IgD-negative memory B cell (primary cell): Measurements from ENCODE around the gene LAMA4. TPM values are rescaled to one million over a fixed set of nuclear protein-coding genes. Genes with fewer than 3 reads are reported as not detected.

ENCODE experiments used
- H3K27ac Mint-ChIP-seq, 3 donors: one replicate each; pipeline ENCODE4 v1.8.0; 2020 to 2022; ENCODE audit warnings: mild to moderate bottlenecking in 3 of 3, mixed read lengths in 3 of 3, moderate library complexity in 1 of 3
- H3K27me3 Mint-ChIP-seq: one replicate; pipeline ENCODE4 v1.8.0; 2021; ENCODE audit warnings: mixed read lengths
- H3K36me3 Mint-ChIP-seq: one replicate; pipeline ENCODE4 v1.8.0; 2020; ENCODE audit warnings: mild to moderate bottlenecking, mixed read lengths
- H3K4me1 Mint-ChIP-seq, 3 donors: one replicate each; pipeline ENCODE4 v1.8.0; 2020 to 2022; ENCODE audit warnings: mixed read lengths in 3 of 3, mild to moderate bottlenecking in 1 of 3
- H3K4me3 Mint-ChIP-seq, 4 donors: one replicate each; pipeline ENCODE4 v1.8.0; 2020 to 2022; ENCODE audit warnings: mild to moderate bottlenecking in 4 of 4, mixed read lengths in 4 of 4, moderate library complexity in 3 of 4
- H3K9me3 Mint-ChIP-seq, 3 donors: one replicate each; pipeline ENCODE4 v1.8.0; 2020 to 2021; ENCODE audit warnings: mixed read lengths in 3 of 3, mild to moderate bottlenecking in 1 of 3
- polyA plus RNA-seq: library from polyadenylated mRNA; unstranded; fragments of 300-500 nt; fragmentation: Illumina TruSeq; gene quantifications from one replicate; pipeline ENCODE4 v1.2.3, GENCODE V29; 2021

LAMA4 gene
- polyA plus RNA-seq, 1 donor from 2014 or later: not detected

GRCh38 chr6:112258642-112259336 is 4.4 kb upstream of the LAMA4 start:
- Mint-ChIP-seq H3K4me3 (no peak overlapping the region), H3K4me1 (peaks cover 2 to 5% (median 2%) of the 10 kb centered on the region in 3 donors), H3K9me3 (no peaks in the 10 kb centered on the region), H3K36me3 (no peaks in the 10 kb centered on the region), H3K27me3 (peaks cover 18% of the 10 kb centered on the region), H3K27ac (no peak overlapping the region)

- Mint-ChIP-seq H3K27ac (no peak overlapping the region), H3K4me3 (no peak overlapping the region), H3K4me1 (peaks cover 2 to 7% (median 5%) of the 10 kb centered on the region in 3 donors), H3K27me3 (peaks cover 24% of the 10 kb centered on the region), H3K9me3 (no peaks in the 10 kb centered on the region), H3K36me3 (no peaks in the 10 kb centered on the region)
These were observed 3.0 kb upstream of the LAMA4 start for GRCh38 chr6:112257178-112257855.

GRCh38 chr6:112254921-112255320 is 554 bp upstream of the LAMA4 start:
- Mint-ChIP-seq H3K27me3 (peaks cover 24% of the 10 kb centered on the region), H3K27ac (no peak overlapping the region), H3K9me3 (no peaks in the 10 kb centered on the region), H3K4me1 (peaks cover 2 to 7% (median 5%) of the 10 kb centered on the region in 3 donors), H3K36me3 (no peaks in the 10 kb centered on the region), H3K4me3 (no peak overlapping the region)

- H3K36me3 Mint-ChIP-seq: no peaks in the 10 kb centered on the region
- peaks cover 2 to 8% (median 5%) of the 10 kb centered on the region in 3 donors for H3K4me1 Mint-ChIP-seq
- H3K9me3 Mint-ChIP-seq: peaks cover 0 to 2% (median 0%) of the 10 kb centered on the region in 3 donors
- peaks cover 24% of the 10 kb centered on the region for H3K27me3 Mint-ChIP-seq
- no peak overlapping the region for H3K27ac Mint-ChIP-seq
- H3K4me3 Mint-ChIP-seq: peak overlapping the region in 3 of 4 donors; percentile 4 to 84 (median 63)
These were observed 898 bp downstream of the LAMA4 start for GRCh38 chr6:112253498-112253840.

- Mint-ChIP-seq H3K36me3 (no peaks in the 10 kb centered on the region), H3K9me3 (peaks cover 0 to 2% (median 0%) of the 10 kb centered on the region in 3 donors), H3K4me3 (peak overlapping the region in 1 of 4 donors; percentile 4), H3K27me3 (peaks cover 24% of the 10 kb centered on the region), H3K4me1 (peaks cover 2 to 8% (median 5%) of the 10 kb centered on the region in 3 donors), H3K27ac (no peak overlapping the region)
These were observed 1.5 kb downstream of the LAMA4 start for GRCh38 chr6:112252571-112253497.

- peaks cover 24% of the 10 kb centered on the region for H3K27me3 Mint-ChIP-seq
- H3K4me1 Mint-ChIP-seq: peaks cover 2 to 8% (median 5%) of the 10 kb centered on the region in 3 donors
- H3K27ac Mint-ChIP-seq: no peak overlapping the region
- H3K36me3 Mint-ChIP-seq: no peaks in the 10 kb centered on the region
- H3K9me3 Mint-ChIP-seq: peaks cover 0 to 2% (median 0%) of the 10 kb centered on the region in 3 donors
- no peak overlapping the region for H3K4me3 Mint-ChIP-seq
These were observed 3.0 kb downstream of the LAMA4 start for GRCh38 chr6:112251171-112251875.

- no peaks in the 10 kb centered on the region for H3K36me3 Mint-ChIP-seq
- peaks cover 18% of the 10 kb centered on the region for H3K27me3 Mint-ChIP-seq
- no peak overlapping the region for H3K27ac Mint-ChIP-seq
These were observed 4.9 kb downstream of the LAMA4 start for GRCh38 chr6:112249489-112249888.

GRCh38 chr6:112247275-112247674 is 7.1 kb downstream of the LAMA4 start:
- Mint-ChIP-seq H3K27ac (no peak overlapping the region), H3K4me1 (peaks cover 0 to 1% (median 0%) of the 10 kb centered on the region in 3 donors), H3K27me3 (peaks cover 2% of the 10 kb centered on the region), H3K4me3 (no peak overlapping the region), H3K9me3 (peaks cover 0 to 2% (median 0%) of the 10 kb centered on the region in 3 donors), H3K36me3 (no peaks in the 10 kb centered on the region)

More at GRCh38 chr6:112249489-112249888, 4.9 kb downstream of the LAMA4 start:
- no peak overlapping the region for H3K4me3 Mint-ChIP-seq
- H3K9me3 Mint-ChIP-seq: peaks cover 0 to 2% (median 0%) of the 10 kb centered on the region in 3 donors
- peaks cover 1 to 7% (median 2%) of the 10 kb centered on the region in 3 donors for H3K4me1 Mint-ChIP-seq

GRCh38 chr6:112245511-112246203 is 8.7 kb downstream of the LAMA4 start:
- peaks cover 0 to 1% (median 0%) of the 10 kb centered on the region in 3 donors for H3K4me1 Mint-ChIP-seq

GRCh38 chr6:112243861-112244827 is 10.2 kb downstream of the LAMA4 start:
- Mint-ChIP-seq H3K4me3 (no peak overlapping the region), H3K4me1 (peaks cover 0 to 1% (median 0%) of the 10 kb centered on the region in 3 donors), H3K27ac (no peak overlapping the region), H3K9me3 (peaks cover 0 to 2% (median 0%) of the 10 kb centered on the region in 3 donors), H3K36me3 (no peaks in the 10 kb centered on the region), H3K27me3 (peaks cover 2% of the 10 kb centered on the region)

More at GRCh38 chr6:112245511-112246203, 8.7 kb downstream of the LAMA4 start:
- Mint-ChIP-seq H3K27me3 (peaks cover 2% of the 10 kb centered on the region), H3K27ac (no peak overlapping the region), H3K9me3 (peaks cover 0 to 2% (median 0%) of the 10 kb centered on the region in 3 donors), H3K4me3 (no peak overlapping the region), H3K36me3 (no peaks in the 10 kb centered on the region)

- no peak overlapping the region for H3K27ac Mint-ChIP-seq
These were observed 12.4 kb downstream of the LAMA4 start for GRCh38 chr6:112241820-112242429.

GRCh38 chr6:112237595-112237994 is 16.8 kb downstream of the LAMA4 start:
- H3K4me3 Mint-ChIP-seq: no peak overlapping the region
- H3K36me3 Mint-ChIP-seq: no peaks in the 10 kb centered on the region
- H3K27ac Mint-ChIP-seq: no peak overlapping the region
- H3K4me1 Mint-ChIP-seq: no peaks in the 10 kb centered on the region
- H3K9me3 Mint-ChIP-seq: no peaks in the 10 kb centered on the region
- H3K27me3 Mint-ChIP-seq: peaks cover 13% of the 10 kb centered on the region

More at GRCh38 chr6:112241820-112242429, 12.4 kb downstream of the LAMA4 start:
- H3K4me1 Mint-ChIP-seq: no peaks in the 10 kb centered on the region
- no peaks in the 10 kb centered on the region for H3K9me3 Mint-ChIP-seq
- no peaks in the 10 kb centered on the region for H3K36me3 Mint-ChIP-seq
- H3K27me3 Mint-ChIP-seq: peaks cover 8% of the 10 kb centered on the region
- H3K4me3 Mint-ChIP-seq: no peak overlapping the region
